IMR-90 (cell line): ENCODE measurements around the gene PRR29.

Experiments used
- CTCF ChIP-seq: conservative IDR thresholded peaks from 2 replicates; pipeline ENCODE4 v1.5.1; 2012; ENCODE audit warnings: mild to moderate bottlenecking, low read depth, low read length, improper control_type of control experiment
- FOS ChIP-seq: fragments of 150-350 bp; IDR thresholded peaks from 2 replicates; pipeline ENCODE4 v1.6.1; 2016; ENCODE audit warnings: low read depth, low read length
- NFE2L2 ChIP-seq: fragments of 150-350 bp; IDR thresholded peaks from 2 replicates; pipeline ENCODE4 v1.6.1; 2016; ENCODE audit warnings: low read depth, mild to moderate bottlenecking, low read length
- POLR2A ChIP-seq: IDR thresholded peaks from 2 replicates; pipeline ENCODE4 v1.6.1; 2012; ENCODE audit warnings: mild to moderate bottlenecking, low read depth, low read length
- RCOR1 ChIP-seq: IDR thresholded peaks from 2 replicates; pipeline ENCODE4 v1.6.1; 2012; ENCODE audit warnings: mild to moderate bottlenecking, low read length, improper control_type of control experiment; ENCODE audit not compliant: insufficient replicate concordance
- RFX5 ChIP-seq: IDR thresholded peaks from 2 replicates; pipeline ENCODE4 v1.8.0; 2012; ENCODE audit warnings: low read depth, mild to moderate bottlenecking, low read length, moderate library complexity
- SMC3 ChIP-seq: fragments of 150-350 bp; IDR thresholded peaks from 2 replicates; pipeline ENCODE4 v1.6.1; 2016; ENCODE audit warnings: low read depth, mild to moderate bottlenecking, antibody characterized with exemption, low read length, moderate library complexity

DNA sequence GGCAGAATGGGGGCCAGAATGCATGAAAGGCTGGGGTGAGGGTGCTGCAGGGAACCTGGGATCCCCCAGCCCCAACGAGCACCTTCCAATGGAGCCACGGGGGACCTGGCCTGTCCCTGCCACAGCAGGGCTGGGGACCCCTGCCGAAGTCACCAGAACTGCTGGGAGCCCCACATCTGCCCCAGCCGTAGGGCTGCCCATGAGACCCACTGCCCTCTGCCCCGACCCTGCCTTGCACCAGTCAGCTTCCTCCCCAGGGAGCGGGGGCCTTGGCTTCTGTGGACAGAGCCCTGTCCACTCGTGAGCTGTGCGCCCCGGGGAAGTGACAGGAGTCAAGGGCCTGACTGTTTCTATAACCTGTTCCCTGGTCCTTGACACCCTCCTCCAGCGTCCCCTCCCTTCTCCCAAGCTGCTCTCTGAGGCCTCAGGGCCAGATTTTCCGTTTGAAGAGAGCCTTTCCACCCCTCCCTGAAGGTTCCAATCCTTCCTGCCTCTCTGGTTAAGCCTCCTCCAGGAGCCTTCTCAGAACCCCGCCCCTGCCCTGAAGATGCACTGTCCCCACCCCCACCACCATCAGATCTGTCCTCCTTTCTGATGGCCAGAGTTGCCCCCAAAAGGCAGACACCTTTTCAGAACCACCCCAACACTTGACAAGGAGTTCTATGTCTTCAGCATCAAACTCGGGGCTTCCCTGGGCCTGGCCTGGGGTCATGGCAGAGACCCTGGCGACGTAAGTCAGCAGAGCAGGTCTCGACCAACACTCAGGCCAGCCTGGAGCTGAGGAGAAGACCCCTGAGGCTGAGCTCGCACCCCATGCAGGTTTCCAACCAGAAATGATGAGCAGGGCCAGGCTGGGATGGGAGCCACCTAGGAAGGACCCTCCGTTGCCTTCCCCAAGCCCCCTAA lies 10.7 kb upstream of the PRR29 start:
- TF ChIP-seq RFX5: no peak
- no peak for TF ChIP-seq CTCF
- no peak for TF ChIP-seq POLR2A
- no peak for TF ChIP-seq SMC3
- TF ChIP-seq FOS: no peak
- no peak for TF ChIP-seq RCOR1
- TF ChIP-seq NFE2L2: no peak
